CD4-positive, alpha-beta T cell treated with Interleukin-2 at 100 ng/mL for 4 hours (primary cell): Measurements from ENCODE around the gene TMEM86B.
A peak's percentile ranks its signal among the peaks of the same experiment; 100 is the strongest.

ENCODE experiments used
- DNase-seq: peaks from one replicate; pipeline ENCODE4 v3.0.0-alpha.2; 2020; ENCODE audit warnings: low spot score

TMEM86B gene, protein sequence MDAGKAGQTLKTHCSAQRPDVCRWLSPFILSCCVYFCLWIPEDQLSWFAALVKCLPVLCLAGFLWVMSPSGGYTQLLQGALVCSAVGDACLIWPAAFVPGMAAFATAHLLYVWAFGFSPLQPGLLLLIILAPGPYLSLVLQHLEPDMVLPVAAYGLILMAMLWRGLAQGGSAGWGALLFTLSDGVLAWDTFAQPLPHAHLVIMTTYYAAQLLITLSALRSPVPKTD

DNA sequence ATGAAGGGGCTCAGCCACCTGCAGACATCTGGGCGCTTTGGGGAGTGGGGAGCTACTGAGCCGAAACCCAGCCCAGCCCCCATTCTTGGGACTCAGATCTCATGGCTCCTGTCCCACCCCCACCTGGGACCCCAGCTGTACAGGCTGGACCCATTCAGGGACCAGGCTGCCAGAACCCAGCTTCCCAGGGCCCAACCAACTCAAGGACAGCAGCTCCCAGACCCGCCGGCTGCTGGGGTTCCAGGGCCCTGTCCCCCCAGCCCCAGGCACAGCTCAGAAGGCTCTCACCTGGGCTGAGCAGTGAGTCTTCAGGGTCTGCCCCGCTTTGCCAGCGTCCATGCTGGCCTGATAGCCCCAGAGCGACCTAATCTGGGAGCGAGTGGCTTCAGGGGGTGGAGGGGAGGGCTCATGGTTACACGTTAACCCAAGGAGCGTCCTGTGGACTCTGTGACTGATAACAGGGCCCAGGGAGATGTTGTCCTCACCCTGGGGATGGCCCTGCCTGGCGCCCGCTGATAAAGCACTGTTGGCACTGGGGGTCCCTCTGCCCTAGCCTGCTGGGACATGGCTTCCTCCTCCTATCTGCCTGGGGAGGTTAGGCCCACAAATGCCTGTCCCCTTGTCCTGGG is at the start of gene TMEM86B:
TSS of gene TMEM86B (minus strand) at position 361 of the 629 bp plus-strand sequence. CDS start at position 339, 22 bp downstream.
- DNase-seq, result no peak

DNA sequence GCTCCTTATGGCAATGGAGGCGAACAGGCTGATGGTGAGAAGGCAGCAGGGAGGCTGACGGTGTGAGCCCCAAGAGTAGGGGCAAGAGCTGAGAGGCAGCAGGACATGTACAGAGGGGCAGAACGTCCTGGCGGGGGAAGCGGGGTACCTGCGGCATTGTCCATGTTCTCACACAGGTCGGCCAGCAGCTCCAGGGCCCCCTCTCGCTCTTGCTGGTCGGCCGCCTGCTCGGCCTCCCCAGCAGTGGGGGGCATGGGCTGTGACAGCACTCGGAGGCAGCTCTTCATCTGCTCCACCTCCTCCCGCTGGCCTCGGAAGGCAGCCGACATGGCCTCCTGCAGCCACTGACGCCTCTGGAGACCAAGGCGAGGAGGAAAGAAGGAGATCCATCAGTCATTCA is 48.9 kb upstream of the TMEM86B start:
- DNase-seq, result no peak

DNA sequence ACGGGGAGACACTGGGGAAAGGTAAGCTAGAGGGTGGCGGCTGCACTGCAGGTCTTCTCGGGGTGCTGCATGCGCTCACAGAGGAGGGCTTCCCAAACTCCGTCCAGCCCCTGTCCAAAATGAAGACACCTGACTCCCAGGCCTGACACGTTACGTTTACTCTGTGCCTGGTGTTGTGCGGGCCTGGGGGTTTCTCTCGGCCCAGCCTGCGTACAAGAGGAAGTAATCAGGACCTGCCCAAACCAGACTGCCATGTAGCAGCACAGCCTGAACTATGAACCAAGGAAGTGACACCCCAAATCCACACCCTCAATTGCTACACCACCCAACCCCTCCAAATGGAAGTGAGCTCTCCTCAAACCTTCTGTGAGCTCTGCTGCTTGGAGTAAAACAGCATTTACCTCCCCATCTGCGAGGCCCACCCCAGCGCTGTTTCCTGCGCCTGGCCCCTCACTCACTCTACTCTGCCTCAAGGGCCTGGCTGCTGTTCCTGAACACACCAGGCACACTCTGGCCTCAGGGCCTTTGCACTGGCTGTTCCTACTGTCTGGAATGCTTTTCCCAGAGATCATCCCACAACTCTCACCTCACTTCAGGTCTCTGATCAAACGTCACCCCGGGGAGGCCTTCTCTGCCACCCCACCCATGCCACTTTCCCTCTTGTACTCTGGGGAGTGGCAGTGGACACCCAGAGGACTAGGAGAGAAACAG is 48.3 kb upstream of the TMEM86B start:
- no peak for DNase-seq

DNA sequence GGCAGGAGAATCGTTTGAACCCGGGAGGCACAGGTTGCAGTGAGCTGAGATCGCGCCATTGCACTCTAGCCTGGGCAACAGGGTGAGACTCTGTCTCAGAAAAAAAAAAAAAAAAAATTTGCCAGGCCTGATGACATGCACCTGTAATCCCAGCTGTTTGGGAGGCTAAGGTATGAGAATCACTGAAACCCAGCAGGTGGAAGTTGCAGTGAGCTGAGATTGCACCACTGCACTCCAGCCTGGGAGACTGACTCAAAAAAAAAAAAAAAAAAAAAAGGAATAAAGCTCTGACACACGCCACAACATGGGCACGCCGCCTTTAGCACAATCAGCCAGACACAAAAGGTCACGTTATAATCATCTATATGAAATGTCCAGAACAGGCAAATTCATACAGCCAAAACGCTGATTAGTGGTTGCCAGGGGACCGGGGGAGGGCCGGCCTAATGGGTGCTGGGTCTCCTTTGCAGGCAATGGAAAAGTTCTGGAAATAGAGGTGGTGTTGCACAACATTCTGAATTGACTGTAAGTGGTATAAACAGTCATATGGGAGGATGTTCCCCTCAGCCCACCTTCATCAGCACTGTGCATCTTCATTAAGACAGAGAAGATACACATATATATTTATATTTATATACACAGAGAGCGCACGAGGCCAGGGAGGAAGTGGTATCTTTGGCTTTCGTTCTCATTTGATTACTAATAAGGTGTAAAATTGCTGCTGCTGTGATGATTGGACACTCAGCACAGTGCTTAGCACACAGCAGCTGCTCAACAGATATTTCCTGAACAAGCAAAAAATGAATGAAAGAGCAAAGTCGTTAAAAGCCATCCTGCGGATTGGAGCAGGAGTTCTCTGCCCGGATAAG is 47.5 kb upstream of the TMEM86B start:
- DNase-seq, result peak; percentile 45

DNA sequence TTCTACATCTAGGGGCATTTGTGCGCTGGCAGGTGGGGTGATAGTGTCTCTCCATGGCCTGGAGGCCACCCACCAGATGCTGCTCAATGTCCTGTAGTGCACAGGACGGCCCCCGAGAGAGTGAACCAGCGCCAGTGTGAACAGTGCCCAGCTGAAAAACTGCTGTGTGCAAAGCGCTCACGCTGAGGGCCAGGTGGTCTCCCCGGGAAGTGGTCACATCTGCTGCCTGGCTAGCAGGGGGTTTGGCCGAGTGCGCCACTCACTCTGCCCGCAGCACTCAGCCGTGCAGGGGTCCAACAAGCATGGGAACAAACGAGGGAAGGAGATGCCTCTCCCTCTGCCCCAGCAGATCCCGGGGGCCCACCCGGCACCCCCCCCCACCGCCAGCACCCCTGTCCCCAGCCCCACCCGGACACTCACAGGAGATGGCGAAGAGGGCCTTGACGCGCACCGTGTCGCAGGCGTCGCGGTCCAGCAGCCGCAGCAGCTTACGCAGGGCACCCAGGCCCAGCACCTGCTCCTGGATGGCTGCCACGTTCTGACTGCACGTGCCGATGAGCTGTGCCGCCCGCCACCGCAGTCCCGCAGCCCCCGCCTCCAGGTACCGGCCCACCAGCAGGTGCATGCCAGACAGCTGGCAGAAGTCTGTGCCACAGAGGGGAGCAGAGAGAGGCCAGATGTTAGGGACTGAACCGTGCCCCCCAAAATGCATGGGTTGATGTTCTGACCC is 45.6 kb upstream of the TMEM86B start:
- DNase-seq, result no peak

DNA sequence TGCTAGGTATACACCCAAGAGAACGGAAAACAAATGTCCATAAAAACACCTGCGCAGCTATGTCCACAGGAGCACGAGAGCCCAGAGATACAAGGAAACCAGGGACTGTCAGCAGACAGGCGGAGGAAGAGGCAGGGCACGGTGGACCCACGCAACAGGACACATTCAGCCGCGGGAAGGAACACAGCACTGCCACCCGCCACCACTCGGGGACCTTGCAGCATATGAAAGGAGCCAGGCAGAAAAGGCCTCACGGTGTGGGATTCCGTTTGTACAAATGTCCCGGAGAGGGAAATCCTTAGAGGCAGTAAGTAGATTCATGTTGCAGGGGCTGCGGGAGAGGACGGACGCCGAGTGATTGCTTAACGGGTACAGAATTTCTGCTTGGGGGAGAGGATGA is 43.6 kb upstream of the TMEM86B start:
- no peak for DNase-seq

DNA sequence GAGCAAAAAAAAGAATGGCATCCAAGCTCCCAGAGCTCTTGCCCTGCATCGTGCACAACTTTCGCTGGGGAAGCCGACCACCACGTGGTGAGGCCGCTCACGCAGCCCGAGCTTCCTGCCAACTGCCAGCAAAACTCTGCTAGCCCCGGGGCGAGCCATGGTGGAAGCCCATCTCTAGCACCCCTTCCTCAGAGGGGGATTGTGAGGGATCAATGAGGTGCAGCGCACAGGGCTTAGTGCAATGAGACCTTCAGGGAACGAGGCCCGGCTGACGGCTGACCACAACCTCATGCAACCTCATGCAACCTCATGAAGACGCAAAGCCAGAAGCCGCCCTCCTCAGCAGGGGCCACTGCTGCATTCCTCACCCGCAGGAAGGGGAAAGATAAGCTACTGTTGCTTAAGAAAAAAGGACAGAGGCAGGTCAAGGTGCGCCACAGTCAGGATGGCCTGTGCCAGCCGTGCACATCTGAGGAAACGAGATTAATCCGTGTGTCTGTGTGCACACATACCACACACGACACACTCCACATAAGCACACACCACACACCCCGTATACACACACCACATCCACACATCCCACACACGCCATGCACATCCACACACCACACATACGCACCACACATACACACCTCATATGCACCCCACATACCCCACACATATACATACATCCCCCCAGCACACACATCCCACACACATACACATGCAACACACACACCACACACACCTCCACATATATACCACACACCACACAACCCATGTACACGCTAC is 41.8 kb upstream of the TMEM86B start:
- DNase-seq, result no peak

DNA sequence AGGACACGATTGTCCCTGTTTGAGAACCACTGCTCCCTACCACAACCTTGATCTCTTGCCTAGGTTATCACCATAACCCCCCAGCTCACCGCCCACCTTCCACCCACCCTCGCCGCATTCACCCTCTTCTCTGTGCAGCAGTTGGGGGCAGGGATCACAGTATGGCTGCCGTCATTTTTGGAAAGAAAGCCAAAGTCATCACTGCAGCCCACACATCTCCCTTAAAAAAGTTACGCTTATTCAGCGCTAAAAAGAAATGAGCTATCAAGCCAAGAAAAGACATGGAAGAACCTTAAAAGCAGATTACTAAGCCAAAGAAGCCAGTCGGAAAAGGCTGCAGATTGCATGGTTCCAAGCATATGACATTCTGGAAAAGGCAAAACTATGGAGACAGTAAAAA is 40.7 kb upstream of the TMEM86B start:
- DNase-seq, result no peak

DNA sequence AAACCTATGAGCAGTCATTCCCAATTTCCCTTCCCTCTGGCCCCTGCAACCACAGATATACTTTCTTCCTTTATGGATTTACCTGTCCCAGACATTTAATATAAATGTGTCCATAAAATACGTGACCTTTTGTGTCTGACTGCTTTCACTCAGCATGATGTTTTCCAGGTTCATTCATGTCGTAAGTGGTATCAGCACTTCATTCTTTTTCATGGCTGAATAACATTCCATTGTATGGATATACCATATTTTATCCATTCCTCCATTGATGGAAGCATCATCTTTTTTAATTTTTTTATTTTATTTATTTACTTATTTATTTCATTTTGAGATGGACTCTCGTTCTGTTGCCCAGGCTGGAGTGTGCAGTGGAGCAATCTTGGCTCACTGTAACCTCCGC is 38.3 kb upstream of the TMEM86B start:
- DNase-seq, result no peak

DNA sequence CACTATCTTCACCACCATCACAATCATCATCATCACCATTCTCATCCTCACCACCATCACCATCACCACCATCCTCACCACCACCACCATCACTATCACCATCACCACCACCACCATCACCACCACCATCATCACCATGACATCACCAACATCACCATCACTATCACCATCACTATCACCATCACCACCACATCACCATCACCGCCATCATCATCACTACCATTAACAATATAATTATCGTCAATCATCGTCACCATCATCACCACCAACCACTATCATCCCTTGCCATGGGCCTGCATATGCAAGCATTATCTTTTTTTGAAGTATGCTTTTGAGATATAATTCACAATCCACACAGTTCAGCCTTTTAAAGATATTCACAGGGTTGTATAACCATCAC is 37.8 kb upstream of the TMEM86B start:
- DNase-seq, result no peak

DNA sequence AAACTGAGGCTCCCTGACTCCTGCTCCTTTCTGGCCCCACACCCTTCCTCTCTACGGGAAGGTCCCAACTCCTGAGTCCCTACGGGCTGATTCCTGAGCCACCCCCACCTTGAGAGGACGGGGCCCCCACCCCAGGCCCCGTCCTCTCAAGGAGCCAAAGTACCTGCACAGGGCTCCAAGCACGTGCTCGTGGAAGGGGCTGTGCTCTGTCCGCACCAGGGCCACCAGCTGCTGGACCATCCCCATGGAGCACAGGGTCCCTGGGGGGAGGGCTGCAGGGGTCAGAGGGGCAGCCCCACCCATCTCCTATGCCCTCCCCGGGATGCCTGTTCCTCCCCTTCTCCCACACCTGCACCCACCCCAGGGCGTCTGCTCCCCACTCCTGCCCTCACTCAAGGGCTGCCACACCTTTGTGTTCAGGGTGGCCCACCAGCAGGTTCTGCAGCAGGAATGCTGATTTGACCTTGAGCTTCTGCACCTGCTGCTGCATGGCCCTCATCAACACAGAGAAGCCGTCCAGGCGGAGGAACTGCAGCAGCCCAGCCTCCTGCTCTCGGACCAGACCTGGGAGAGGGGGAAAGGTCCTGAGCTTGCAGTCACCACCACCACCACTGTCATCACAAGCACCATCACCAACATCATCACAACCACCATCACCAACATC is 37.3 kb upstream of the TMEM86B start:
- DNase-seq, result no peak

DNA sequence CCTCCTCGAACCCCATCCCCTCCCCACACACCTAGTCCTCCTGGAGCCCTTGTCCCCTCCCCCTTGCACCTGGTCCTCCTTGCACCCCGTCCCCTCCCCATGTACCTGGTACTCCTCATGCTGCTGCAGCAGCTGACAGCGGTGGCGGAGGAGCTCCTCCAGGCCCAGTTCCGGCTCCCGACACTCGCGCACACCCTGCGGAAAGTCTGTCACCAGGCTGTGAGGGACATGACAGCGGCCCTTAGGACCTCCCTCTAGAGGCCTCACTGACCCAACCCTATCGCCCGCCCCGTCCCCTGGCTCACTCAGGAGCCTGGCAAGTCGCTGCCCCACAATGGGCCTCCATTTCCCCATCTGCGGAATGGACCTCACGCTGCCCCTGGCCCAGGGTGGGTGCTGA is 36.6 kb upstream of the TMEM86B start:
- no peak for DNase-seq

DNA sequence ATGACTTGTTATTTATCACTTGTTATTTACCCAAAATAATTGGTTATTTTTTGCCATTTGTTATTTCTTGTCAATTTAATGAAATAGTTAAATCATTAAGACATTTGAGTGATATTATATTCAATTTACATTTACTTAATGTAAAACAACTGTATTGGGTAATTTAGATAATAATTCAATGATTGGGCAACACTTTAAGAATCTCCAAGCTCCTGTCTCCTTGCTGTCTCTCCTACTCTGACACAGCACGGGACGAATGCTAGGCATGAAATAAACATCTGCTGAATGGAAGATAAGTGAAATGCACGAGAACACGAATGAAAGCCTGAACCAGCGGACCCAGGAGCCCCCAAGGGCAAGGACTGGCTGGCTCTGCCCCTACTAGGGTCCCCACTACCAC is 36.0 kb upstream of the TMEM86B start:
- no peak for DNase-seq

DNA sequence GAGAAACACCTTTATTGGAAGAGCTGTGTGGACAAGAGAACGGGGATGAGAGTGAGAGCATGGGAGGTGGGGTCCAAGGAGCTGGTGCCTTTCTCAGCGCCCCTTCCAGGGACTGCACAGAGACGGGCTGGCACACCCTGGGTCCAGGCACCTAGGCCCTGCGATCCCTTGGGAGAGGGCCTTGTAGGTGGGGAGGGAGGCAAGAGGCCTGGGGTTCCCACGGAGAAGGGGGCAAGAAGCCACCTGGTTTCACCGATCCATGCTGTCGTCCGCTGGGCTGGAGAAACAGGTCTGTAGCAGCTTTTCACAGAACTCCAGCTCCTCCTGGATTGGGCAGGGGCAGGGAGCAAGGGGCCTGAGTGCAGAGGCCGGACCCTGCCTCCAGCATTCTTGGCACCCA is 33.8 kb upstream of the TMEM86B start:
- DNase-seq, result no peak

DNA sequence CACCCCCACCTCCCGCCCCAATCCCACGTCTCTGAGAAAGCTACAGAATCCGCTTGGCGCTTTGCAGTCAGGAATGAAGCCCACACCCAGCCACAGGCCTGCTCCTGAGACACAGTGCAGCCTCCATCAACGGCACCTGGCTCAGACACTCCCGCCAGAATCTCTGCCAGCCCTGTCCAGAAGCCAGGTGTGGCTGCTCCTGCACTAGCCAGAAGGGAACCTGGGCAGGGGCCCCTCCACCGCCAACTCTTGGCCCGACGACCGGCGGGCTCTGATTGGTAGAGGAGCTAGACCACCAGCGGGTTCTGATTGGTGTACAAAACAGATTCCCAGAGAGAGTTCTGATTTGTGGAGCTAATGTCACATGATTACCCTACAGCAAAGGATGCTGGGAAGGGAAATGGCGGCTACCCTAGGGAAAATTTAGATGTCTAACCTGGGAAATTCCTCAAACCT is 33.1 kb upstream of the TMEM86B start:
- DNase-seq, result no peak

DNA sequence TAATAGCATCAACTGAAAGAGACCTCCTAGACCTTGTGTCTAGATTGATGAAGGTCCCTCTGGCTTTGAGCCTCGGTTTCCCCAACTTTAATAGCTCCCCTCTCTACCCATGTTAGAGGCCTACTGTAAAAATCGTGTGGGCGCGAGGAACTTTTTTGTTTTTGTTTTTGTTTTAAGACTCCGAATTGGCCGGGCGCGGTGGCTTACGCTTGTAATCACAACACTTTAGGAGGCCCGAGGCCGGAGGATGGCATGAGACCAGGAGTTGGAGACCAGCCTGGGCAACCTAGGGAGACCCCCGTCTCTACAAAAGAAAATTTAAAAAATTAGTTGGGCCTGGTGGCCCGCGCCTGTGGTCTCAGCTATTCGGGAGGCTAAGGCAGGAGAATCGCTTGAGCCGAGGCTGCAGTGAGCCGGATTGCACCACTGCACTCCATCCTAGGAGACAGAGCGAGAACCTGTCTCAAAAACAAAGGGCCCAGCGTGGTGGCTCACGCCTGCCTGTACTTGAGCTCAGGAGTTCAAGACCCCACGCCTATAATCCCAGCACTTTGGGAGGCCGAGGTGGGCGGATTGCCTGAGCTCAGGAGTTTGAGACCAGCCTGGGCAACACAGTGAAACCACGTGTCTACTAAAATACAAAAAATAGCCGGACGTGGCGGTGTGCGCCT is 31.1 kb upstream of the TMEM86B start:
- DNase-seq, result no peak

DNA sequence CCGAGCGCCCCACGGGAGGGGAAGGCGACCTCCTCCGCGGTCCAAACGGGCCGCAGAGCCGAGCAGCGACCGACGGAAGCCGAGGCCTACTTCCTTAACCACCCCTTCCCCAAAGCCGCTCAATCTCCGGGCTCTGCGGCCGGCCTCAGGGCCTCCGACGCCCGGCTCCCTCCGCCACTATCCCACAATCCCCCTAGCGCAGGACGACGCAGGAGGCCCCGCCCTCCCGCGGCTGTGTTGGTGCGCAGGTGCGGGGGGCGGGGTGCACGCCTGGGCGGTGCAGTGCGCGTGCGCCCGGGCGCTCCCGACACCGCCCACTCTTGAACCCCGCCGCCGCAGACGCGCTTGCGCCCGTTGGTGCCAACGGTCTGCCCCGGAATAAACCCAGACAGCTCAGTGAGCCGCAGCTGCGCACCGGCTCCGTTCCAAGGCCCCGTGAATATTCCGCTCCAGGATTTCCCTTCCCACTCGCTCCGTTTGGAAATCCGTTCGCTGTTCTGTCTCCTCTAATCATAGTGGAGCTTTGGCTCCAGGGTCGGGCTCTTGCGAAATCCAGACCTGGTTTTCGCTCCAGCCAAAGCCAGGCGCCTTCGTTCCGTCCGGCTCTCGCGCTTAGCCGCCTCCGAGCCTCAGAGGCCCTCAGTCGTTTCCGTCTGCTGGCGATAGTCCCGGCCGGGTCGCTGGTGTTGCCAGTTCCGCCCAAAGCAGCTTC is 30.4 kb upstream of the TMEM86B start, which contains the start of gene PPP6R1:
TSS of gene PPP6R1 (minus strand) at position 190 of the 712 bp plus-strand sequence. CDS start 11,914 bp downstream, outside the sequence.
- DNase-seq, result peak; percentile 94

DNA sequence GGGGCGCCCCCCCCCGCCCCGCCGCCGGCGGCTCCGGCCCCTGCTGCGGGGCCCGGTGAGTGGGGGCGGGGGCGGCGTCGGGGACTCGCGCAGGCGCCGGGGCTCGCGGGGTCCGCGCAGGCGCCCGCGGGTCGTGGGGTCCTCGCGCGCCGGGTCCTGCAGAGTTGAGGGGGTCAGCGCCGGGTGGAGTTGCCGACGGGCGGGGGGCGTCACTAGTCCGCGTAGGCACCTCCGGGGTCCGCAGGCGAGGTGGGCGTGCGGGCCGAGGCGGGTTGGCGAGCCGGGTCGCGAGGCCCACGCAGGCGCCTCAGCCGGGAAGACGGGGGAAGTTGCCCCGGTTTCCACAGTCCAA is 29.9 kb upstream of the TMEM86B start:
- peak; percentile 28 for DNase-seq
